ENCODE results near the gene ADGRL3.
"Not testable (repeated sequence)": the region's sequence is repeated elsewhere in the genome, so short reads cannot be mapped to it uniquely, and the experiment has no call there.

Gene ADGRL3

DNA sequence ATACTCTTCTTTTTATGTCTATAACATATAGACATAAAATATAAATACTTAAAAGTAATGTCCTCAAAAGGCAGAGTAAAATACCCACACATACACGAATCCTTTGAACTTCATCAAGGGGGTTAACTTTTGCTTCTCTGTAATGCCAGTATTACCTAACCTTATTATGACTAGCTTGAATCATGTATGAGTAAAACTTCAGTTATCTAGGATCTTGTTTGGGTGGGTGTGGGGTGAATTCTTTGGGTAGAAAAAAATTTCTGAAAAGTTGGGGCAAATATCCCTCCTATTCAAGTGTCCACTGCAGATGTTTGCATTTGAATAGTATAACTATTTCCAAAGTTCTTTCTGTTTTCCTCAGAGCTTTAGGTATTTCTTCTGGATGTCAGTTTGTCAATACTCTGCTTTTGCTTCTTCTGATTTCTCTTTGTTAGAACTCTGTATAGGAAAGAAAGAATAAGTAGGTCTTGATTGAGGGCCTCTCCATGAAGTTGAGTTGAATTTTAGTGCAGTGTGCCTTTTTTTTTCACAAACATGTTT is 173.8 kb downstream of the ADGRL3 start:
- no peak for DNase-seq

DNA sequence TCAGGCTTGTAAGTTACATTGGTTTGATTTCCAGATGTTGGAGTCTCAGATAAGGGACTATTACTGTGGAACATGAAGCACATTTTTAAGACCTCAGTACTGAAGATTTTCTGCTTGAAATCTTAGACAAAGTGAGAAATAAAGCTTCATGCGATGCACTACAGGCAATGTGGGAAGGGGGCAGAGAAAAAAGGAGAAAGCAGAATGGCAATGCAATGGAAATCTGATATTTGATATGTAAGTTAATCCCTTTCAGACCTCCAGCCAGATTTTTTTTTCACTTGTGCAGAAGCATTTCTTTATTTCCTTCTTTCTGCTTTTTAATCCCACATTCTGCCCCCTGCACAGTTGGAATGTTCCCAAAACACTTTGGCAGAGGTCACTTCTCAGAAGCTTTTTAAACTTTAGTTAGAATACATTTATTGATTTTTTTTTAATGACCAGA is 174.3 kb downstream of the ADGRL3 start:
- no peak for DNase-seq

DNA sequence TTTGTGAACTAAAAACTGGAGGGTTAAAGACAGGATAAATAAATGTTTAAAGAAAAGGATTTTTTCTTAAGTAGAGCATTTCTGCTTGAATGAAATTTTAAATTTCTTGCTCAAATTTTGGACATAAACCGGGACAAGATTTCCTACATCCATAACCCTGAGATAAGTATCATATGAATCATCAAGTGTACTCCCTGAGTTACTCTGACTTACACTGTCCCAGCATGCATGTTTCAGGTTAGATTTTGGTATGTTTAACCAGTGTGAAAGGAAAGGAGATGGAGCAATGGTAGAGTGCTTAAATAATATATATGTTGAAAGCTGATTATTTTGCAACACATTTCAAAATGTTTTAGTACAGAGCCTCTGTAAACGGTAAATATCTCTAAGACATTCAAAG is 175.2 kb downstream of the ADGRL3 start:
- DNase-seq = no peak

DNA sequence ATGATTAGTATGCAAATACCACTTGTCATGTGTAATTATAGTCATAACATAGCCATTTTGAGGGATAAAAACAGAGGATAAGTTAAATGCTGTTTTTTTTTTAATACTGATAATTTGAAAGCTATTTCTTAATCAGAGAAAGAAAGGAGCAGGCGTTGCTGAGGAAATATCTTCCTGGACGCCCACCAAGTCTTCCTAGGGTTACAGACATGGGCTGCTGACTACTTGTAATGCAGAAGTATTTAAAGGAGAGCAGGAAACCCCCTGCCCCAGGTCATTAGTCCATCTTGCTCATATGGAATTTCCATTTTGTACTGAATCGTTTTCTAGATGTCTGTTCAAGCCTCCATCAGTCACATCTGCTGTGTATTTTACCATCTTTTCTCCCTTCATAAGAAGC is 176.2 kb downstream of the ADGRL3 start:
- DNase-seq = no peak

DNA sequence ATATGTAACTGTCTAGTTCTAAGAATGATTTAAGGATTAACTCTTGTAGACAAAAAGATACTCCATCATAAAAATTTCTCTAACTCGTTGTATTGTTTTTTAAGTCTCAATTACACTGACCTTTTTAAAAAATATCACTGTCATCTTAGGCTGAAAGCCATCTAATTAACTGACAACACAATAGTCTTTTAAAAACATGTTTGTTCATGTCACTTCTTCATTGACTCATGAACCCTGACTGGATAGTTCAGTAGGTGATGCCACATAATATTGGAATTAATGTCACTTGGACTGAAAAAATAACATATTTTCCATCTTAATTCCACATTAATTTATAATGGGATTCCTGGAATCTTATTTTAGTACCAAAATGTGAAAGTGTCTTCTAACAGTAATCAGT is 179.3 kb downstream of the ADGRL3 start:
- DNase-seq = no peak

DNA sequence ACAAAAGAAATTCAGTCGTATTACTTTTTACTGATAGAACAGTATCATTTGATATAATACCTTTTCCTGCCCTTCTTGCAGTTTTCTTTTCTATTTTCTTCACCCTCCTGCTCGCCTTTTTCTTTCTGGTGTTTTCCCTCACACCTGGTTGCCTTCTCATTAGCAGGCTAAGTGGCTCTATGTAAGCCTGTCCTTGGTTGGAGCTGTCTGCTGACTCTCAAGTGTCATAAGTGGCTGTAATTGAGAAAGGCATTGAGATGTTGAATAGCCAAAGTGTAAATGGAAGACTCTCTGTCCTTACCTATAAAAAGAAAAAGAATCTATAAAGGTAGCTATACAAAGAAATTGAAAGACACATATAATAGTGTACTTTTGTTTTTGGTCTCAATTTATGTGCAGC is 180.7 kb downstream of the ADGRL3 start:
- DNase-seq = no peak

DNA sequence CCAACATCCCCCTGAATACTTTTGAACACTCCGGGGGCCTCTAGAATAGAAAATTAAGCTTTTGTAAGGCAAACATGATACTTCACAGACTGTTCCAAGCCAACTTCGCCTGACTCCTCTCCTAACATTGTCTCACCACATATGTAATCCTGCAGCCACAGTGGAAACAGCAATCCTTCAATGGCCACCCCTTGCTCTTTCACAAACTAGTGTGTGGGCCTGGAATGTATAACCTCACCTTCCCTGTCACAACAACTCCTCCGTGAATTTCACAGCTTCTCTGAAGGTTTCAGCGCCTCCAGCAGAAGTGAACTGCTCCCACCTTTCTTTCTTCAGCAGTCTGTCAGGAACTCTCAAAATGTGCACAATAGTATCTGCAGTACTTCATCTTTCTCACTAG is 185.1 kb downstream of the ADGRL3 start:
- no peak for DNase-seq

DNA sequence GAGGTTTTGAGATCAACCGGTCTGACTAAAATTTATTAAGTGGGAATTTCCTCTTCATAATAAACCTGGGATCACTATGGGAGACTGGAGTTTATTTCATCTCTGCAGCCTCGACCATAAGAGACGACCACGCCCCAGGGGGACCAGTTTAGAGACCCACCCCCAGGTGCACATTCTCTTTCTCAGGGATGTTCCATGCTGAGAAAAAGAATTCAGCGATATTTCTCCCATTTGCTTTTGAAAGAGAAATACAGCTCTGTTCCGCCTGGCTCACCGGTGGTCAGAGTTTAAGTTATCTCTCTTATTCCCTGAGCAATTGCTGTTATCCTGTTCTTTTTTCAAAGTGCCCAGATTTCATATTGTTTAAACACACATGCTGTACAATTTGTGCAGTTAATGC is 187.2 kb downstream of the ADGRL3 start:
- DNase-seq = not testable (repeated sequence)

DNA sequence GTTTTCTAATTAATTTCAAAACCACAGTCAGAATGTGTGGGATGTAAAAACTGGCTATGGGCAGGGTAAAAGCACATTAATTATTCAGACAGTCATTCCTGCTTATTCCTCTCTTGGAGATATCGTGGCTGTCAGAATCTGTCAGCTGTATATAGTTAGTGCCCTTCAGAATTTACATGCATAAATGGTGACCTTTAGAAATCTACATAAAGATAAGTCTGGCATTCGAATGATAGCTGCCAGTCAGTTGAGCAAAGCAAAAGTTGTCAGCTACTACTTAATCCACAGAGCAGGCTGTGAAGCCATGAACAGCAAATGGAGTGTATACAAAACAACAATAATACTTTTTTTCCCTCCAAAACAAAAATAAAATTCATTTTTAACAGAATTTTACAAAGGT is 189.5 kb downstream of the ADGRL3 start:
- no peak for DNase-seq

DNA sequence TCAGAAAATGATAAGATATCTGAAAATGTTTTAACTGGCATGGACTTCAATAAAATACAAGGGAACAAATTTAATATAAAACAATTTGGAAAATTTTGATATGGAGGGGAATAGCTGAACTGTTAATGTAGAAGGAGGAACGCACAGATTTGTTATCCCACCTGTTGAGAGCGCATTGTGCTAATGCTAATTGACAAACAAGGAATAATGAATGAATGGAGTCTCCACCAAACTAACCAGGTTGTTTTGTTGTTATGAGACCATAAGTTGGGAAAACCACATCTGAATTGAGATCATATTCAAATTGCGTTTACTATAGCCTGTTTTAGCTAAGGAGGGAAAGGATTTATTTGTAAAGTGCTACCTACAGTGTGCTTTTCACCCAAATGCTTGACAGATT is 195.6 kb downstream of the ADGRL3 start:
- no peak for DNase-seq

DNA sequence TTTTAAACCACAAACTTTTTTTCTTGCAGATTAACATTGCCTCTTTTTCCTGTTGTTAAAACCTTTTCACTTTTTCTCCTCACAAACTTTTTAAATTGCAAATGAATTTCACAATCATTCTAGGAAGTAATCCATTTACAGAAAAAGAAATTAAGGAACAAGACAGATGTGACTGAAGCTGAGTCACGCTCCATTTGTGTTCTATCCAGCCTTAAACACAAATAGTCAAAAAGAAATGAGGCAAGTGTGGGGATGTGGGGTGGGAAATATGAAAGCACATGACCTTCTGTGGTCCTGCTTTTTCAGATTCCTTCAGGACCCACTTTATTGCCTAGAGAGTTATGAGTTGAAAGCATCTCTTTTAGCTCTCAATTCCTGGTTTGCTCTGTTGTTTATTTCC is 197.0 kb downstream of the ADGRL3 start:
- DNase-seq = no peak

DNA sequence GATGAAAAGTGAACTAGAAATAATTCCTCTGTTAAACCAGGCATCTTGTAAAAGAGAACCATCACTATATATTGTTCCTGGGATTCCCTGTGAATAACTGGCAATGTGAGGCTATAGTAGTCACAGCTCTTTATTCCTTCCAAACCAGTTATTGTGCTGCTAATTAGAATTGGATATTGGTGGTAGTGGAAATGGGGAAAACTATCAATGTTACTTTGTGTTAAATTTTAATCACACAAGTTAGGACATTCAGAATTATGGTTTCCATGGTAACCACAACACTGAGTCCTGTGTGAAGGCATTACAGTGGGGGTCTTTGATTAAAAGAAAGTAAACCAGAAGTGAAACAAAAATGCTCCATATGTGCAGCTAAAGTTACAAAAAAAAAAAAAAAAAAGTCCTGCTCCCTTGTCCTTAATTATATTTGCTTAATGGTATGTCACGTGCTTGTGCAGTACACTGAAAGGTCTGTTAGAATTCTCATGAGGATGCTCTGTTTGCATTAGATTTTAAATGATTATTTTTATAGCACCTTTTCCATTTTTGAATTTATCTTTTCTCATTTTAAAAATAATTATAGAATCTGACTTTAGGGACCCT is 200.4 kb downstream of the ADGRL3 start:
- no peak for DNase-seq

DNA sequence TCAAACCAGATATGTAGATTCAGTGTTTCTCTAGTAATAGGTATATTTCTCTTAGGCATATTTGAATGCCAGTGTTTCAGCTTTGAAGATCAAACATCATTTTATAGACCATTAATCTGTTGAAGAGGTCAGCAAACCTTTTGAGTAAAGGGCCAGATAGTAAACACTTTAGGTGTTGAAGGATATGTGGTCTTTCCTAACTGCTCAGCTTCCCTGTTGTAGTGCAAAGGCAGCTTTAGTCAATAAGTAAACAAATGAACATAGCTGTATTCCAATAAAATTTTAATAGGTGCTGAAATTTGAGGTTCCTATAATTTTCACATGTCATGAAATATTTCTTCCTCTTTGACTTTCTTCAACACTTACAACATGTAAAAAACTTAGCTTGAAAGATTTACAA is 201.6 kb downstream of the ADGRL3 start:
- DNase-seq = no peak

DNA sequence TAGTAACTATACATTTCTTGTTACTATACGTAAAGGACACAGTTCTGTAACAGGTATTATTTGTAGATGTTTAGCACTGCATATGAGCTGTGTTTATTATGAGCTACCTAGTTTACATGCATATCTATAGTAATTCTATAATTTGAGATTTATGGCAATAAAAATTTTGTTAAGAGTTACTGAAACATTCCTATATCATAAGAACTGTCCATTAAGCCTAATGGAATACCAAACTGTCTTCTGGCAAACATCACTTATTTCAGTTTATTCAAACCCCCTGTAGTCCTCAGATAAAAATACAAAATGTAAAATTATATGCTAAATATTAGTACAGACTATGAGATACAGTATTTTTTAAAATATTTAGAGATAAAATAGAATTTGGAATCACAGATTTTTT is 205.2 kb downstream of the ADGRL3 start:
- DNase-seq = no peak

DNA sequence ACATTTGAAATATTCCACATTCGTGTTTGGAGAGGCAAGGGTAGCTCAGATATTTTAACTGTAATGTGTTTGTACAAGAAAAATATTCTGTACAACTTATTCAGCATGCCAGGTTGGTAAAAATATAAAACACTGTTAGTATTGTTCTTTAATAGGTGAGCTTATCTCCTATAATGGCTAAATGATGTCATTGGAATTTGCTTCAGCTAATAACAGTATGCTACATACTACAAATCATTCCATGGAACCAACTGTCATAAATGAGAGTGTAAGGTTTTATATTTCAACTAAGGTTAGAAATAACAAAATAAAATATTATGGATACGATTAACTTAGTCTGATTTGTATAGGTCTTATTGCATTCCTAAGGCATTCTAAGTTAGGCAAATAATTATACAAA is 206.6 kb downstream of the ADGRL3 start:
- DNase-seq = no peak

DNA sequence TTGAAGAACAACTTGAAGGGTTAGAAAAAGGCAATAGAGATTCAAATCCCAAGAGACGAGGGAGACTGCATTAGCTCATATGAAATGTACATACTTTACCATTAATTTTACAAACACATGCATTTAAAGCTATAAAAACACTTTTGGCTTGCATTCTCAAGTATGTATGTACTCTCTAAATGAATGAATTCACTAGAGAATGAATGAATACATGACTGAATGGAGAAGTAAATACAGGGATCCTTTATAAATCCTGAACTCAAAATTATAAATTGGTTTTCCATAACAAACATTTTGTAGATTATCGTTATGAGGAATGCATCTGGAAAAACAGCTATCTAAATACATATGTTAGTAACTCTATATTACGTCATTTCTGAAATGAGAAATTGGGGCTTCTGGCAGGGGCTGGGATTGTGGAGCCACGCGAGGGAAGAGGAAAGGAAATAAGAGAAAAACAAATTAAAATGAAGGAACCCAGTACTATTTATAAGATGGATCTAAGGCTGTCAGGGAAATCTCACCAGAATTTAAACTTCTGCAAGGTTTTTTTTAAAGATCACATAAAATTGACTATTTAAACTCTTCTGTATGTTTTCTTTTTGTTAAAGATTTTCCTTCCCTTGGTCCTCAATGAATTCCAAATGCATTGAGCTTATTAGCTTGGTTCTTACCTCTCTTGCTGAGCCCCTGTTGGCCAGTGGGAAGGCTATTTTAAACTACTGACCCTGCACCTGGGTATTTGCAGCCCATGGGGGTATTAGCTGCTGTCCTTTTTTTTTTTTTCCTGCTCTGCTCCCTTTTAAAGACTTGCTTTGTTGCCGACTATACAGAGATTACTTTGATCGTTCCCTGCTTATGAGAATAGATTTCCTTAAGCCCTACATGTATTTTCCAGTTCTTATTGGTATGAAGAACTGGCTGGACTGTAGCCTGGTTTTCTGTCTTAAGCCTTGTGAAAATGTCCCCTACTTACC is 207.8 kb downstream of the ADGRL3 start:
- no peak for DNase-seq

DNA sequence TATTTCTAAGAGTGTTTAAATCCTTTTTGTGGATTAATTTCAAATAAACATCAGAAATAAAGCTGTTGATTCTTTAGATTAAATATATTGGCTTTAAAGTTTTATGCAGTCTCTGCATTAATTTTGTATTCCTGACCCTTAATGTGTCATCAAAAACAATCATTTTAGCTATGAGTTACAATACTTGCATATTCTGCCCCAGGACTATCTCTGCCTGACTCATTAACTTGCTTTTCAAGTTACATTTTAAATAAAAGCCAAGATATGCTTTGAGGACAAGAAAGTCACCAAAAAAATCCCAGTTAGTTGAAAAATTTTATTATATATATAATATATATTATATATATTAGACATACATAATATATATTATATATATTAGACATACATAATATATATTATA is 208.7 kb downstream of the ADGRL3 start:
- no peak for DNase-seq

DNA sequence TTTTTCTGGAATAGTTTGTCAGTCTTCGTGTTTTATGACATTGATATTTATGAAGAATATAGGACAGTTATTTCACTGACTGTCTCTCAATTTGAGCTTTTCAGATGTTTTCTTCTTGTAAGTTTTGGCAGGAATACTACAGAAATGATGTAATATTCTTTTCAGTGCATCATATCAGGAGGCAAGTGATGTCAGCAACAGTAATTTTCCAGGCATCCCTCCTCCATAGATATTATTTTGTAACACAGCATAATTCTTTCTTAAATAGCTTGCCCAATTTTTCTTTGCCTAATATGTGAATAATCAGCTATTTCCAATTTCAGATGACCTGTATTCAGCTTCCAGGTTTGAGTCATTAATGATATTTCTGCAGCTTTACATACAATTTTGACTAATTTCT is 211.1 kb downstream of the ADGRL3 start:
- DNase-seq = no peak

DNA sequence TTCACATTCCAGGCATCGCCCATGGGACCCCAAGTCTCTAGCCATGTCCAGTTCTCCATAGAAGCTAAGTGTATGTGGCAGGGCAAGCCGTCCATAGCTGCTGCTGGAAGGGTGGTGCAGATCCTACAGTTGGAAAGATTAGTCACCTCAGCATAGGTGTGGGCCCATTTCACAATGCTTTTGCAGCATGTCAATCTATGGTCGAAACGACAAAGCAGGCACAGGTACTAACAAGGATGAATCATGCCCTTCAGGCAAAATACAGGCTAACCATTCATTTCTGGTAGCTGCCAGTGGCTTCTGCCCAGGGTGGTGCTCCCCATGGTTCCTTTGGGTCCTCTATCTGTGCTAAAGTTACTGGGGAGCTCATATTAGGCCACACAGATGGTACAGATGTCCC is 225.2 kb downstream of the ADGRL3 start:
- no peak for DNase-seq

DNA sequence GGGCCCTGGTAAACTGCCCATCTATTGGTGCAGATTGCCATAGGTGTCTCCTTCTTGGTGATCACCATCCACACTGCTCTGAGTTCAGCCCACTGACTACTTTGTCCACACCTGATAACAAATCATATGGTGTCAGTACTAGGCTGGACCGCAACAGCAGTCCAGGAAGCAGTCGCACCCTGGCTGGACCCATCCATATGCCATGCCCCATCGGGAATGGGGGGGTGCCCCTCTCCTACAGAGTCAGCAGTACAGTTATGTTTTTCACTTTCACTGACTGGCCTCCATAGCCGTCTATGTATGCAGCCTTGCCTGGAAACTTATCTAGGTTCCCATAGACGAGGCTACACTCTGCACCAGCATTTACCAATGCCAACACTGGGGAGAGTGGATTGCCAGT is 226.1 kb downstream of the ADGRL3 start:
- DNase-seq = no peak

DNA sequence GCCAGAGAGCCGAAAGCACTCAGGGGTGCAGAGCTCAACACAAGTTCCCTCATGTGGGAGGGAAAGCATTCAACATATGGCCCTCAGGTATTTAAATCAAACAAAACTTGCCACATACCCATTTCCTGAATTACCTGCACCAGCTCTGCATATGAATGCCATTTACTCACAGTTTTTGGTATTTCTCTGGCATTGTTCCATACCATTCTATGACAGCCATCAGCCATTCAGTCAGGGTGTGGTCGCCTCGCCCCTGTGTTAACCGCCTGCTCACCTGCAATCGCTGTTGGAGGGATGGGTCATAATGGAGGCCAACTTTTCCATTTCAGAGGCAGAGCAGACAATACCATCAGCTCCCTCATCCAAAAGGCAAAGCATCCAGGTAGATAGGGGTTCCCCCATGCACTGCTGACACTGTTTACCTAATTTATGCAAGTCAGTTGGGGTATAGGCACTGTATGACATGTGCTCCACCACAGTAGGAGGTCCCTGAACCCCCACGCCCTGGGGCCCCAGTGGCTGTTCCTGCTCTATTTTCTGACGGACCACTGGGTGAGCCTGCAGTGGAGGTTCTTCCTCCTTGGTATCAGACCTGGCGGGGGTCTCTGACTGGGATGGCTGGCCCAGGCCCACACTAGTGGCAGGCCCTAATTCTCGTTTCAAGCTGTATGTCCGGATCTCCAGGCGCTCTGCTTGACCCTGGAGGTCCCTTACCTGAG is 227.1 kb downstream of the ADGRL3 start:
- DNase-seq = no peak

DNA sequence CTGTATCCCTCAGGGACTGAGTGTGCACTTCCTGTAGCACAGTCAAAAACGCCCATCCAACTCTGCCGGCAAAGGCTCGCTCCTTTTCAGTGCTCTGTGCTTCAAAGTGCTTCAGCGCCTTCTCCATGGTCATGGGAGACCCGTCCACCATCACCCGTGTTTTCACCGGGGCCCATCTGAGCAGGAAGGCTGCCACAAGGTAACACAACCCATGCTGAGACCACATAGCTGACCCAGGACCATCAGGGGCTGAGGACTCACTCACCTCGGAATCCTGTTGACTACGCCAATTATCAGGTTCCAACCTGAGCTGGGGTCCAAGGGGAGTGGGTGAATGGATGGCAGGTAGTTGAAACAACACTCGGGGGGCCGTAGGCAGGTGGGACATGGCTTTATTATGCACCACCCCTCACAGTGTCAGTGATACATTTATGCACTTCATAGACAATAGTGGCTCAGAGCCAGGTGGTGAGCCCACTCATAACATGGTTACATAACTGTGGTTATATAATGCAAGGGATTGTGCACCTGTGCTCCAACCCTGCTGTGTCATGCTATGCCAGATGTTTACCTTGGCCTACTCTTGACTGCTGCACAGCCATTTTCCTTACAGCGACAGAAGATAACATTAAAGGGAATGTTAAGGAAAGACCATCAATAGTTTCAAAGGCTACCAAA is 227.8 kb downstream of the ADGRL3 start:
- no peak for DNase-seq

DNA sequence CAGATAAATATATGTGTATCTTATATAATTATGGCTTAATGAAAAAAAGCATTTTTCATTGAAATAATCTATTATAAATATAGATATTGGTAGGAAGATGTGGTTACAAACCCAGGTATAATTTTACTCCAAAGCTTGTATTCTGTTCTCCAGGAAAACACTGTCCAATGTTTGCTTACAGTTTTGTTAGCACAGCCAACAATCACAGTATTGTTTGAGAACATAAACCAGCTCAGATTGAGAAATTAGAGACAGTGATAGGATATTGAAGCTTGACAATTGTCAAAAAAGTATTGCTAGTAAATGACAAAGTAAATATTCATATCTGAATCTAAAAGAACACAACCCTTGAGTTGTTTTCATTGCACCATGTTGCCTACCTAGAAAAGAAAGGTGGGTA is 228.8 kb downstream of the ADGRL3 start:
- DNase-seq = no peak

All from activated effector memory CD4-positive, alpha-beta T cell treated with anti-CD3 and anti-CD28 coated beads, Interleukin-2, amount 50 U/mL, for 16 hours (primary cell).